Measurements from ENCODE around the gene SLA2.
"Not testable (repeated sequence)": the region's sequence is repeated elsewhere in the genome, so short reads cannot be mapped to it uniquely, and the experiment has no call there.

Gene SLA2

GRCh38 chr20:36573103-36573797 lies 72.7 kb downstream of the SLA2 start, which contains the start of gene TGIF2:
TSS of gene TGIF2 (plus strand) at chr20:36573597. CDS start at chr20:36578775, 5,178 bp downstream.
- peak; percentile 86 for DNase-seq

- peak; percentile 59 for DNase-seq
Observed at GRCh38 chr20:36572701-36573102, 73.3 kb downstream of the SLA2 start.

- DNase-seq, result no peak
Observed at GRCh38 chr20:36571564-36572504, 74.2 kb downstream of the SLA2 start.

- DNase-seq, result no peak
Observed at GRCh38 chr20:36569847-36570429, 76.1 kb downstream of the SLA2 start.

DNA sequence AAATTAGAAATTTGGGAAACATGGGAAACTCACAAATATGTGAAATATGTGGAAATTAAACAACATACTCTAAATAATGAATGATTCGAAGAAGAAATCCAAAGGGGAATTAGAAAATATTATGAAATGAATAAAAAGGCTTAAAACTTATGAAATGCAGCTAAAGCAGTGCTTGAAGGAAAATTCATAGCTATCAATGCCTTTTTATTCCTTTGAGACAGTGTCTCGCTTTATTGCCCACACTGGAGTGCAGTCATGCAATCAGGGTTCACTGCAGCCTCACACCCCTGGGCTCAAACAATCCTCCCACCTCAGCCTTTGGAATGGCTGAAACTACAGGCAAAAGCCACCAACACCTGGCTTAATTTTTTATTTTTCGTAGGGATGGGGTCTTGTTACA lies 80.5 kb downstream of the SLA2 start:
- DNase-seq, result no peak

- not testable (repeated sequence) for DNase-seq
Observed at GRCh38 chr20:36564726-36565121, 81.3 kb downstream of the SLA2 start.

GRCh38 chr20:36564078-36564725 lies 81.8 kb downstream of the SLA2 start:
- DNase-seq, result not testable (repeated sequence)

DNA sequence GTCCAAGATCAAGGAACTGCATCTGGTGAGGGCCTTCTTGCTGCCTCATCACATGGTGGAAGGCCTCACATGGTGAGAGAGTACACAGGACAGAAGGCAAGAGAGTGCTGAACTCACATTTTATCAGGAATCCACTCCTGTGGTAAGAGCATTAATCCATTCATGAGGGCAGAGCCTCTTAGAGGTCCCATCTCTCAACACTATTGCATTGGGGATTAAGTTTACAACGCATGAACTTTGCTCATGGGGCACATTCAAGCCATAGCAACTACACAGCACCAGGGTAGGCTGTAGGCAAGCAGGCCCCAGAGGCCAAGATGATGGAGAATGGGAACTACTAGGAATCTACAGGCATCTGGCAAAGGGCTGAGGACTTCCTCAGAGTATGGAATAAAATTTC lies 82.6 kb downstream of the SLA2 start:
- DNase-seq, result no peak

DNA sequence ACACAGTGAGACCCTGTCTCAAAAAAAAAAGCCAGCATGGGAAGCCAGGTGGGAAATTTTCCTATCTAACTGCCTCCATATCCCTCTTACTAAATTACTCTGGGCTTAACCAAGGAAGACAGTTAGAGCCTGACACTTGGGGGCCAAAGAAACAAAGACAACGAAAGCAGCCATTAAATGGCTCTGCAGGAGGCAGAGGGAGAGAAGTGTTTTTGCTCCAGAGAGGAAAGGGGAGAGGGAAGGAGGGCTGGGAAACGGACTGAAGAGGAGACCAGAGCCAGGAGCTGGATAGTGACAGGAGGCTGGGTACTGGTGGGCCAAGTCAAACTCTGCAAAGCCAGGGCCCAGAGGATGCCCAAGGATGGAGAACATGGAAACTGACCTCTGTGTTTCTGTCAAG lies 83.3 kb downstream of the SLA2 start:
- no peak for DNase-seq

All from activated T-cell treated with anti-CD3 and anti-CD28 coated beads for 4 hours (primary cell).